SK-N-SH (cell line): ENCODE data around the gene CCNY. TPM values are rescaled to one million over a fixed set of nuclear protein-coding genes. Genes with fewer than 3 reads are reported as not detected.

Source experiments
- CTCF ChIA-PET: fragments of 300-600, 350-600 bp; formaldehyde crosslinking; extraction: SDS; loops from one replicate; lab custom pipeline; 2021; lab: Yijun Ruan, JAX
- POLR2A ChIA-PET: fragments of 350-600 bp; sonication (Branson Sonifier 250); formaldehyde crosslinking; extraction: SDS; loops from one replicate; lab custom pipeline; 2020; ENCODE audit warnings: antibody characterized with exemption, inconsistent platforms; lab: Yijun Ruan, JAX
- DNase-seq: peaks from one replicate; pipeline ENCODE4 v3.0.0; 2012
- H2AFZ ChIP-seq: fragments of 200-600 bp; sonication (generic); 2 replicates; pipeline ENCODE4 v1.8.1; 2016; ENCODE audit warnings: antibody characterized with exemption, mild to moderate bottlenecking, low read depth
- H3F3A ChIP-seq: fragments of 200-600 bp; sonication (generic); replicated peaks from 2 replicates; pipeline ENCODE3; 2016; ENCODE audit warnings: antibody characterized with exemption, mild to moderate bottlenecking; ENCODE audit not compliant: insufficient read depth
- H3K27ac ChIP-seq, 2 experiments: fragments of 200-500 bp in 1 of 2; fragments of 200-600 bp in 1 of 2; sonication (Bioruptor generic) in 1 of 2; sonication (generic), shearing (Covaris generic) in 1 of 2; 2 replicates each; pipeline versions ENCODE4 v1.5.1 to v1.6.1; 2014 to 2016; ENCODE audit warnings: low read depth in 2 of 2, inconsistent platforms in 1 of 2, low read length in 1 of 2, mild to moderate bottlenecking in 1 of 2, mixed read lengths in 1 of 2
- H3K27me3 ChIP-seq: fragments of 200-600 bp; sonication (generic), shearing (Covaris generic); 2 replicates; pipeline ENCODE4 v1.6.1; 2016; ENCODE audit warnings: mixed run types; ENCODE audit not compliant: insufficient read depth
- H3K36me3 ChIP-seq, 2 experiments: fragments of 200-500 bp in 1 of 2; fragments of 200-600 bp in 1 of 2; sonication (Bioruptor generic) in 1 of 2; sonication (generic) in 1 of 2; replicated peaks in 1 of 2; 2 replicates each; pipeline versions ENCODE3 to v1.5.1; 2014 to 2016; ENCODE audit warnings: low read length in 1 of 2, mild to moderate bottlenecking in 1 of 2; ENCODE audit not compliant: insufficient read depth in 2 of 2, control insufficient read depth in 1 of 2
- H3K4me1 ChIP-seq, 2 experiments: fragments of 200-500 bp in 1 of 2; fragments of 200-600 bp in 1 of 2; sonication (Bioruptor generic) in 1 of 2; sonication (generic), shearing (Covaris generic) in 1 of 2; 2 replicates each; pipeline versions ENCODE4 v1.5.1 to v1.6.1; 2014 to 2016; ENCODE audit warnings: low read depth in 1 of 2, low read length in 1 of 2, mixed run types in 1 of 2; ENCODE audit not compliant: insufficient read depth in 2 of 2, control insufficient read depth in 1 of 2
- H3K4me2 ChIP-seq: fragments of 200-600 bp; sonication (generic), shearing (Covaris generic); 2 replicates; pipeline ENCODE4 v1.6.1; 2017; ENCODE audit warnings: mixed run types
- H3K4me3 ChIP-seq, 2 experiments: fragments of 200-500 bp in 1 of 2; fragments of 200-600 bp in 1 of 2; sonication (Bioruptor generic) in 1 of 2; sonication (generic), shearing (Covaris generic) in 1 of 2; 2 replicates each; pipeline versions ENCODE4 v1.5.1 to v1.8.1; 2014 to 2016; ENCODE audit warnings: low read depth in 2 of 2, inconsistent platforms in 1 of 2, low read length in 1 of 2, mild to moderate bottlenecking in 1 of 2, mixed read lengths in 1 of 2, moderate library complexity in 1 of 2
- H3K79me2 ChIP-seq: fragments of 200-600 bp; sonication (generic); 2 replicates; pipeline ENCODE4 v1.8.1; 2017; ENCODE audit warnings: mild to moderate bottlenecking; ENCODE audit not compliant: insufficient read depth
- H3K9ac ChIP-seq: fragments of 200-600 bp; sonication (generic); 2 replicates; pipeline ENCODE4 v1.6.1; 2017; ENCODE audit warnings: mixed run types
- H3K9me2 ChIP-seq: fragments of 200-600 bp; sonication (generic); 2 replicates; pipeline ENCODE4 v1.6.1; 2017; ENCODE audit warnings: mixed run types
- H3K9me3 ChIP-seq: fragments of 200-600 bp; sonication (generic); 2 replicates; pipeline ENCODE4 v1.6.1; 2017; ENCODE audit warnings: mixed run types, mild to moderate bottlenecking, moderate library complexity
- H4K20me1 ChIP-seq: fragments of 200-600 bp; sonication (generic); 2 replicates; pipeline ENCODE4 v1.6.1; 2017; ENCODE audit warnings: mild to moderate bottlenecking, mixed run types; ENCODE audit not compliant: insufficient read depth
- EZH2phosphoT487 ChIP-seq: fragments of 200-600 bp; sonication (generic); IDR thresholded peaks from 2 replicates; pipeline ENCODE4 v1.6.1; 2017; ENCODE audit warnings: low read depth, mixed run types, mild to moderate bottlenecking, antibody characterized with exemption, moderate library complexity, borderline replicate concordance
- FOXM1 ChIP-seq: IDR thresholded peaks from 2 replicates; pipeline ENCODE4 v1.4.0; 2012; ENCODE audit warnings: low read depth, mild to moderate bottlenecking
- GABPA ChIP-seq: IDR thresholded peaks from 2 replicates; pipeline ENCODE4 v1.4.0; 2012; ENCODE audit warnings: low read depth, mild to moderate bottlenecking
- MXI1 ChIP-seq: IDR thresholded peaks from 2 replicates; pipeline ENCODE4 v1.6.1; 2012; ENCODE audit warnings: mild to moderate bottlenecking, low read depth, low read length, improper control_type of control experiment
- NFIC ChIP-seq: IDR thresholded peaks from 2 replicates; pipeline ENCODE4 v1.4.0; 2012; ENCODE audit warnings: borderline replicate concordance
- RFX5 ChIP-seq: IDR thresholded peaks from 2 replicates; pipeline ENCODE4 v1.6.1; 2012; ENCODE audit warnings: mild to moderate bottlenecking, improper control_type of control experiment, low read length
- SIN3A ChIP-seq: IDR thresholded peaks from 2 replicates; pipeline ENCODE4 v1.6.1; 2012; ENCODE audit warnings: low read depth, mild to moderate bottlenecking, low read length, moderate library complexity, borderline replicate concordance
- SMC3 ChIP-seq: IDR thresholded peaks from 2 replicates; pipeline ENCODE4 v1.6.1; 2012; ENCODE audit warnings: low read depth, low read length, improper control_type of control experiment
- TAF1 ChIP-seq: IDR thresholded peaks from 2 replicates; pipeline ENCODE4 v1.6.1; 2012; ENCODE audit warnings: low read depth, mild to moderate bottlenecking, low read length, moderate library complexity, borderline replicate concordance
- WGBS: methylation state at CpG from one replicate; pipeline ENCODE4 v1.1.6; 2017; ENCODE audit warnings: low lambda C conversion rate; 5-methylcytosine and 5-hydroxymethylcytosine counted together
- polyA plus RNA-seq, 3 experiments: library from polyadenylated mRNA; depleted of rRNA; stranded (reverse); fragments of >200 nt; gene quantifications; 2 replicates each; pipeline ENCODE4 v1.2.3, GENCODE V29; 2012
- TF ChIP-seq, protein P1 (sequence below): fragments of 150-350 bp; IDR thresholded peaks from 2 replicates; pipeline ENCODE4 v1.6.1; 2017; ENCODE audit warnings: antibody characterized with exemption, low read length, low read depth, borderline replicate concordance
- TF ChIP-seq, protein P2 (sequence below): fragments of 200-600 bp; sonication (generic); IDR thresholded peaks from 2 replicates; pipeline ENCODE4 v1.6.1; 2017; ENCODE audit warnings: antibody characterized with exemption, mild to moderate bottlenecking, moderate library complexity
- TF ChIP-seq, protein P3 (sequence below): IDR thresholded peaks from 2 replicates; pipeline ENCODE4 v1.4.0; 2012; ENCODE audit warnings: low read depth, borderline replicate concordance

The CCNY gene
- polyA plus RNA-seq, 1 of the 3 experiments (the other 2 are of a cell fraction), result 29.4 TPM

DNA sequence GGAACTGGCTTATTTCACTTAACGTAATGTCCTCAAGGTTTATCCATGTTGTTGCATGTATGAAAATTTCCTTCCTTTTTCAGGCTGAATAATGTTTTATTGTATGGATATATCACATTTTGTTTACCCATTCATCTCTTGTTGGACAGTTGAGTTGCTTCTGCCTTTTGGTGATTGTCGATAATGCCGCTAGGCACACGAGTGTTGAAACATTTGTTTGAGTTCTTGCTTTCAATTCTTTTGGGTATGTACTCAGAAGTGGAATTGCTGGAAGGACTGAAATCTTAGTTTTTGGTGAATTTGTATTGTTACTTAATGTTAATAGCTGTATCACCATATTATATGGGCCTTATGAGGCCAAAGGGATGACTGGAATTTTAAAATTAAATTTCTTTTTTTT lies 23.6 kb downstream of the CCNY start:
- POLR2A ChIA-PET, result no interaction called here
- Histone ChIP-seq H3F3A (no peaks in the 10 kb centered on the region), H3K9me3 (no peaks in the 10 kb centered on the region), H3K4me3 (no peak overlapping the region), H3K4me2 (no peak overlapping the region), H3K27me3 (no peaks in the 10 kb centered on the region), H3K27ac (no peak overlapping the region), H4K20me1 (peaks cover 86% of the 10 kb centered on the region), H3K9ac (no peak overlapping the region), H3K79me2 (peaks cover 93% of the 10 kb centered on the region), H3K36me3 (peaks cover 0 to 4% of the 10 kb centered on the region in 2 experiments), H2AFZ (no peak overlapping the region), H3K9me2 (no peaks in the 10 kb centered on the region), H3K4me1 (peaks cover 6 to 11% of the 10 kb centered on the region in 2 experiments; a peak in 3 of 4 replicates)
- DNase-seq, result no peak
- WGBS, result 96% methylated on average over 4 of the region's 4 CpGs
- TF ChIP-seq NFIC (no peak), FOXM1 (no peak), SMC3 (no peak), RFX5 (no peak), SIN3A (no peak), MXI1 (no peak)
- TF ChIP-seq, protein P1, sequence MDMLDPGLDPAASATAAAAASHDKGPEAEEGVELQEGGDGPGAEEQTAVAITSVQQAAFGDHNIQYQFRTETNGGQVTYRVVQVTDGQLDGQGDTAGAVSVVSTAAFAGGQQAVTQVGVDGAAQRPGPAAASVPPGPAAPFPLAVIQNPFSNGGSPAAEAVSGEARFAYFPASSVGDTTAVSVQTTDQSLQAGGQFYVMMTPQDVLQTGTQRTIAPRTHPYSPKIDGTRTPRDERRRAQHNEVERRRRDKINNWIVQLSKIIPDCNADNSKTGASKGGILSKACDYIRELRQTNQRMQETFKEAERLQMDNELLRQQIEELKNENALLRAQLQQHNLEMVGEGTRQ, result no peak
- TF ChIP-seq, protein P2, sequence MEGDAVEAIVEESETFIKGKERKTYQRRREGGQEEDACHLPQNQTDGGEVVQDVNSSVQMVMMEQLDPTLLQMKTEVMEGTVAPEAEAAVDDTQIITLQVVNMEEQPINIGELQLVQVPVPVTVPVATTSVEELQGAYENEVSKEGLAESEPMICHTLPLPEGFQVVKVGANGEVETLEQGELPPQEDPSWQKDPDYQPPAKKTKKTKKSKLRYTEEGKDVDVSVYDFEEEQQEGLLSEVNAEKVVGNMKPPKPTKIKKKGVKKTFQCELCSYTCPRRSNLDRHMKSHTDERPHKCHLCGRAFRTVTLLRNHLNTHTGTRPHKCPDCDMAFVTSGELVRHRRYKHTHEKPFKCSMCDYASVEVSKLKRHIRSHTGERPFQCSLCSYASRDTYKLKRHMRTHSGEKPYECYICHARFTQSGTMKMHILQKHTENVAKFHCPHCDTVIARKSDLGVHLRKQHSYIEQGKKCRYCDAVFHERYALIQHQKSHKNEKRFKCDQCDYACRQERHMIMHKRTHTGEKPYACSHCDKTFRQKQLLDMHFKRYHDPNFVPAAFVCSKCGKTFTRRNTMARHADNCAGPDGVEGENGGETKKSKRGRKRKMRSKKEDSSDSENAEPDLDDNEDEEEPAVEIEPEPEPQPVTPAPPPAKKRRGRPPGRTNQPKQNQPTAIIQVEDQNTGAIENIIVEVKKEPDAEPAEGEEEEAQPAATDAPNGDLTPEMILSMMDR, result no peak
- TF ChIP-seq, protein P3, sequence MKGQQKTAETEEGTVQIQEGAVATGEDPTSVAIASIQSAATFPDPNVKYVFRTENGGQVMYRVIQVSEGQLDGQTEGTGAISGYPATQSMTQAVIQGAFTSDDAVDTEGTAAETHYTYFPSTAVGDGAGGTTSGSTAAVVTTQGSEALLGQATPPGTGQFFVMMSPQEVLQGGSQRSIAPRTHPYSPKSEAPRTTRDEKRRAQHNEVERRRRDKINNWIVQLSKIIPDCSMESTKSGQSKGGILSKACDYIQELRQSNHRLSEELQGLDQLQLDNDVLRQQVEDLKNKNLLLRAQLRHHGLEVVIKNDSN, result no peak
- CTCF ChIA-PET, result no interaction called here

DNA sequence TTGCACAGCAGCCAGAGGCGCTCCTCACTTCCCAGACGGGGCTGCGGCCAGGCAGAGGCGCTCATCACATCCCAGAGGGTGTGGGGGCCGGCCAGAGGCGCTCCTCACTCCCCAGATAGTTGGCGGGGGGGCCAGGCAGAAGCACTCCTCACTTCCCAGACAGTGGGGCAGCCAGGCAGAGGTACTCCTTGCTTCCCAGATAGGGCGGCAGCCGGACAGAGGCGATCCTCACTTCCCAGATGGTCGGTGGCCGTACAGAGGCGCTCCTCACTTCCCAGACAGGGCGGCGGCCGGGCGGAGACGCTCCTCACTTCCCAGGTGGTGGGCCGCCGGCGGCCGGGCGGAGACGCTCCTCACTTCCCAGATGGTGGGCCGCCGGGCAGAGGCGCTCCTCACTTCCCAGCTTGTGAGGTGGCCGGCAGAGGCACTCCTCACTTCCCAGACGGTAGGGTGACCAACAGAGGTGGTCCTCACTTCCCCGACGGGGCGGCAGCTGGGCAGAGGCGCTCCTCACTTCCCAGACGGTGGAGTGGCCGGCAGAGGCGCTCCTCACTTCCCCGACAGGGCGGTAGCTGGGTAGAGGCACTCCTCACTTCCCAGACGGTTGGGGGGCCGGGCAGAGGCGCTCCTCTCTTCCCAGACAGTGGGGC lies 26.5 kb downstream of the CCNY start:
- Histone ChIP-seq H2AFZ (no peak overlapping the region), H3K9ac (no peak overlapping the region), H3K36me3 (peaks cover 0 to 4% of the 10 kb centered on the region in 2 experiments), H3K79me2 (peaks cover 96% of the 10 kb centered on the region), H3K4me1 (peaks cover 0 to 13% of the 10 kb centered on the region in 2 experiments; a peak in 2 of 4 replicates), H3K9me3 (no peaks in the 10 kb centered on the region), H3K9me2 (no peaks in the 10 kb centered on the region), H3K4me3 (no peak overlapping the region), H3F3A (no peaks in the 10 kb centered on the region), H4K20me1 (peaks cover 89% of the 10 kb centered on the region), H3K4me2 (no peak overlapping the region)
- ChIA-PET POLR2A (no interaction called here), CTCF (no interaction called here)
- no peak for DNase-seq
- WGBS, result 96% methylated on average over 29 of the region's 41 CpGs
- no peak for TF ChIP-seq SMC3
- no peak for TF ChIP-seq TAF1
- TF ChIP-seq EZH2phosphoT487, result no peak
- no peak for TF ChIP-seq GABPA
- TF ChIP-seq, all 33 proteins: peak for 0
- H3K27ac ChIP-seq, result no peak overlapping the region
- no peaks in the 10 kb centered on the region for H3K27me3 ChIP-seq
